Measurements from ENCODE around the gene LRMDA. TPM values are rescaled to one million over a fixed set of nuclear protein-coding genes. Genes with fewer than 3 reads are reported as not detected.
A peak's percentile ranks its signal among the peaks of the same experiment; 100 is the strongest.

The LRMDA gene
- total and polyA plus RNA-seq, 2 of the 8 experiments (the other 6 are each of a cell fraction or from before 2014, with no cell fraction given), result 0.86 to 2.8 TPM

GRCh38 chr10:75432176-75432575, 752 bp downstream of the LRMDA start:
- 0 out of 2 replicates have a peak overlapping the region, but pooled peaks have one; percentile 10 for H2BK20ac ChIP-seq (ENCODE audit: low read length)
- peaks cover 7% of the 10 kb centered on the region in 2 experiments for H4K20me1 ChIP-seq (replicated peaks in 1 of 2; ENCODE audit: control insufficient read depth in 1 of 2, insufficient read depth in 2 of 2, low read length in 2 of 2)
- no peaks in the 10 kb centered on the region for H3K9me3 ChIP-seq (ENCODE audit: insufficient read depth in 2 of 2, low read depth in 1 of 2, low read length in 1 of 2)
- no peak overlapping the region for H2BK5ac ChIP-seq (ENCODE audit: low read depth, low read length)
- H2AFZ ChIP-seq (ENCODE audit: low read length), result no peak overlapping the region
- ChIA-PET POLR2A (ENCODE audit: partially characterized antibody) (interaction anchor here (1.4 kb wide), 1 partner anchor 9 kb away, joined by 4 read pairs; no protein-coding TSS in a partner anchor), CTCF (ENCODE audit: partially characterized antibody) (interaction anchor here (0.7 to 1.4 kb wide), 4 partner anchors 18 to 604 kb away, joined by 3 to 4 read pairs (median 3); no protein-coding TSS in a partner anchor)
- no peak for FAIRE-seq
- no peaks in the 10 kb centered on the region for H3K36me3 ChIP-seq (ENCODE audit: control insufficient read depth in 2 of 4, insufficient read depth in 4 of 4, low read length in 3 of 4)
- no peak overlapping the region for H4K5ac ChIP-seq (ENCODE audit: insufficient read length, low read depth, low read length)
- no peak overlapping the region for H3K4me3 ChIP-seq (ENCODE audit: extremely low read depth in 1 of 4, insufficient read depth in 2 of 4, low read depth in 3 of 4, low read length in 4 of 4)
- peaks cover 50 to 86% (median 79%) of the 10 kb centered on the region in 4 experiments for H3K27me3 ChIP-seq (replicated peaks in 1 of 4; ENCODE audit: control insufficient read depth in 3 of 4, extremely low read depth in 1 of 4, insufficient read depth in 3 of 4, low read length in 3 of 4)
- H3K23me2 ChIP-seq (ENCODE audit: low read depth, low read length), result peaks cover 4% of the 10 kb centered on the region; the same call in 1 of the 2 replicates
- H3K23ac ChIP-seq (ENCODE audit: insufficient read length), result no peak overlapping the region
- H3K4me1 ChIP-seq (replicated peaks in 1 of 4; ENCODE audit: control insufficient read depth in 3 of 4, insufficient read depth in 4 of 4, low read length in 3 of 4), result peaks cover 5 to 13% (median 8%) of the 10 kb centered on the region in 4 experiments
- H3K56ac ChIP-seq (replicated peaks; ENCODE audit: insufficient read length, low read depth, low read length), result no peak overlapping the region
- DNase-seq (ENCODE audit: low read depth in 1 of 2, low spot score in 2 of 2), result no peak
- H3K9ac ChIP-seq (replicated peaks in 1 of 4; ENCODE audit: extremely low read depth in 1 of 4, low read depth in 3 of 4, low read length in 3 of 4), result no peak overlapping the region
- H3K79me2 ChIP-seq (ENCODE audit: control insufficient read depth in 1 of 2, insufficient read depth in 2 of 2, low read length in 2 of 2), result no peaks in the 10 kb centered on the region
- no peak overlapping the region for H2BK120ac ChIP-seq (replicated peaks; ENCODE audit: low read depth, low read length)
- peak overlapping the region in 1 of 2 experiments; percentile 46; a peak in 1 of 4 replicates for H3K4me2 ChIP-seq (ENCODE audit: insufficient read depth in 1 of 2, low read depth in 2 of 2, low read length in 2 of 2)
- H3K18ac ChIP-seq (ENCODE audit: extremely low read depth, low read length), result no peak overlapping the region
- H3K4ac ChIP-seq (replicated peaks; ENCODE audit: insufficient read length, low read depth, low read length), result no peak overlapping the region
- H3K14ac ChIP-seq (ENCODE audit: insufficient read length), result no peak overlapping the region
- H2BK15ac ChIP-seq (ENCODE audit: low read length), result no peak overlapping the region
- H4K8ac ChIP-seq (ENCODE audit: extremely low read depth, insufficient read depth, low read length), result no peak overlapping the region
- no peak overlapping the region for H2BK12ac ChIP-seq (ENCODE audit: low read depth, low read length)
- H3K79me1 ChIP-seq (ENCODE audit: low read depth, low read length), result no peaks in the 10 kb centered on the region
- H2AK5ac ChIP-seq (ENCODE audit: low read depth, low read length), result no peak overlapping the region
- H3K27ac ChIP-seq (ENCODE audit: low read depth, low read length), result no peak overlapping the region
- H4K91ac ChIP-seq (replicated peaks; ENCODE audit: insufficient read length, low read length), result no peak overlapping the region
- 59% methylated on average over 5 of the region's 5 CpGs; no CpG with 5 or more reads in 1 of the 2 experiments for WGBS, 2 experiments (ENCODE audit: extremely low coverage in 1 of 2, insufficient coverage in 1 of 2, insufficient read length in 1 of 2, insufficient replicate concordance in 2 of 2, low coverage in 1 of 2, low lambda C conversion rate in 2 of 2, missing lambda C conversion rate in 1 of 2)
- TF ChIP-seq EP300 (IDR thresholded peaks at IDR 0.05; ENCODE audit: borderline replicate concordance in 1 of 2, low read depth in 2 of 2, low read length in 2 of 2) (no peak), CTBP2 (IDR thresholded peaks at IDR 0.05; ENCODE audit: borderline replicate concordance, insufficient read depth, insufficient read length, low read length) (no peak), MAFK (IDR thresholded peaks at IDR 0.05; ENCODE audit: low read depth, low read length) (no peak), SRF (IDR thresholded peaks at IDR 0.05; ENCODE audit: low read depth, low read length) (no peak), RBBP5 (IDR thresholded peaks at IDR 0.05; ENCODE audit: borderline replicate concordance, low read depth, low read length) (no peak), BACH1 (IDR thresholded peaks at IDR 0.05; ENCODE audit: low read length) (no peak), TEAD4 (IDR thresholded peaks at IDR 0.05; ENCODE audit: low read depth, low read length) (no peak), SP2 (IDR thresholded peaks at IDR 0.05; ENCODE audit: low read length) (no peak), HDAC6 (IDR thresholded peaks at IDR 0.05; ENCODE audit: low read depth, low read length) (no peak), NRF1 (IDR thresholded peaks at IDR 0.05; ENCODE audit: low read depth, low read length) (no peak), HDAC2 (IDR thresholded peaks at IDR 0.05; ENCODE audit: borderline replicate concordance in 1 of 2, low read depth in 2 of 2, low read length in 2 of 2) (no peak)
